Measurements from ENCODE around the gene SCAPER. TPM values are rescaled to one million over a fixed set of nuclear protein-coding genes. Genes with fewer than 3 reads are reported as not detected.

Gene SCAPER
- total and polyA plus RNA-seq, 2 of the 4 experiments (the other 2 are of a cell fraction): 2.9 to 9.7 TPM

DNA sequence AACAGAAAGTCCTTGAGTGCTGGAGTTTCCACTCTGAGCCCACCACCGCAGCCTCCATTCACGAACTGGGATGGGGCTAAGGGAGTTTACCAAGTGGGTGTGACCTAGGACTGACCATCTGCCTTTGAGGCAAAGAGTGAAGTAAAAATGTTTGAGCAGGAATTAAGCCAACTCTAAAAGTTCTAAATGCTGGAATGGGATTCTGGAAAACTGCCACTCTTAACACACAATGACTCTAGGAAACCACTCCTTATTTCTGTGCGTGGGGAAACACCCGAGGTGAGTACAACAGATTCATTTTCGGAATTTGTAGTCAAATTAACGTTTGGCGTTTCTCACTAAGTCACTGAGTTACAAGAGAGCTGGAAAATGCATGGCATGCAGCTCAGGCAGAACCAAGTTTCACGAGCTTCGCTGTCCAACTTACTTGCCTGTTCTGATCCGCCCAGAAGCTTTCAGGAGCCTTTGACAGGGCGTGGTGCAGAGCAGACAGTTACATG, 537.0 kb downstream of the SCAPER start:
- Histone ChIP-seq H3K4me1 (ENCODE audit: control insufficient read depth, insufficient read depth, low read length) (no peaks in the 10 kb centered on the region; the same call in 1 of the 2 replicates), H3K14ac (replicated peaks; ENCODE audit: low read depth, low read length) (no peak overlapping the region), H3K9me1 (ENCODE audit: insufficient read depth, low read length) (peaks cover 7% of the 10 kb centered on the region; the same call in 1 of the 2 replicates), H4K5ac (ENCODE audit: low read depth, low read length) (no peak overlapping the region), H2BK5ac (ENCODE audit: low read depth, low read length, poor library complexity, severe bottlenecking) (no peak overlapping the region), H2BK120ac (ENCODE audit: low read depth, low read length) (no peak overlapping the region), H2AFZ (replicated peaks; ENCODE audit: low read length, poor library complexity) (no peak overlapping the region), H3K4me2 (ENCODE audit: low read depth, low read length) (no peak overlapping the region), H3K4me3 (ENCODE audit: insufficient read depth, low read depth, low read length) (no peak overlapping the region), H3K18ac (ENCODE audit: low read depth, low read length) (no peak overlapping the region), H3K56ac (ENCODE audit: extremely low read depth, insufficient read depth, low read length) (no peak overlapping the region), H3K9me3 (ENCODE audit: control insufficient read depth, insufficient read depth, low read length) (no peaks in the 10 kb centered on the region), H3K27ac (ENCODE audit: insufficient read depth, low read length) (no peak overlapping the region), H3K4ac (ENCODE audit: low read depth, low read length) (no peak overlapping the region), H3K79me1 (ENCODE audit: low read depth in 1 of 2, low read length in 2 of 2) (no peaks in the 10 kb centered on the region), H3K23ac (ENCODE audit: low read depth, low read length) (no peak overlapping the region), H2BK15ac (ENCODE audit: low read depth, low read length) (no peak overlapping the region), H3K9ac (ENCODE audit: low read depth, low read length) (no peak overlapping the region), H3K27me3 (ENCODE audit: control insufficient read depth, insufficient read depth, low read length) (no peaks in the 10 kb centered on the region), H2BK20ac (ENCODE audit: low read depth, low read length) (no peak overlapping the region), H2AK9ac (replicated peaks; ENCODE audit: low read depth, low read length, poor library complexity) (no peak overlapping the region), H2AK5ac (ENCODE audit: low read depth, low read length) (no peak overlapping the region), H3K36me3 (ENCODE audit: control insufficient read depth, insufficient read depth, low read length) (0 out of 2 replicates have a peak, but pooled peaks cover 1% of the 10 kb centered on the region), H4K20me1 (ENCODE audit: insufficient read depth, low read length) (no peaks in the 10 kb centered on the region), H4K91ac (ENCODE audit: insufficient read depth, low read depth, low read length) (no peak overlapping the region), H4K8ac (ENCODE audit: low read depth in 2 of 2, low read length in 2 of 2) (no peak overlapping the region)
- in situ Hi-C loops (cut with MboI; ENCODE audit: low sequenced_read_pairs) (no loop called here), intact Hi-C loops (cut with micrococcal nuclease) (no loop called here), dilution Hi-C loops (cut with HindIII; ENCODE audit: low sequenced_read_pairs, unreplicated experiment) (no loop called here)
- ChIA-PET POLR2A (ENCODE audit: unreplicated experiment) (no interaction called here), CTCF (interaction anchor here (0.9 kb wide), 1 partner anchor 10 kb away, joined by 3 read pairs; no protein-coding TSS in a partner anchor)
- 51% methylated on average over 7 of the region's 11 CpGs; no CpG with 5 or more reads in 1 of the 2 experiments for WGBS, 2 experiments (ENCODE audit: extremely low coverage in 2 of 2, insufficient read length in 1 of 2)
- ATAC-seq (ENCODE audit: low read depth) (no peak), DNase-seq (no peak)
- TF ChIP-seq CHD1 (IDR thresholded peaks at IDR 0.05; ENCODE audit: low read depth, low read length): no peak
- BruUV-seq (replicated peaks): no TSS peak
